ENCODE results near the gene NUAK2. TPM values are rescaled to one million over a fixed set of nuclear protein-coding genes. Genes with fewer than 3 reads are reported as not detected.

NUAK2 gene
- total RNA-seq, 4 donors from 2014 or later: 16.2 to 41.2 (median 30.2) TPM

GRCh38 chr1:205268846-205269680, 52.5 kb downstream of the NUAK2 start:
- Histone ChIP-seq H3K4me1 (peaks cover 40% of the 10 kb centered on the region), H3K27ac (no peak overlapping the region), H3K9me3 (no peaks in the 10 kb centered on the region), H3K4me3 (no peak overlapping the region), H3K27me3 (no peaks in the 10 kb centered on the region), H3K36me3 (peaks cover 18% of the 10 kb centered on the region)
- DNase-seq (ENCODE audit: low spot score in 2 of 2): no peak
- WGBS: 95% methylated on average over 28 of the region's 48 CpGs
- no peak for TF ChIP-seq POLR2AphosphoS5 (IDR thresholded peaks at IDR 0.05)
- no peak for TF ChIP-seq EP300 (IDR thresholded peaks at IDR 0.05)
- TF ChIP-seq POLR2A (IDR thresholded peaks at IDR 0.05): no peak
- TF ChIP-seq, protein P1, sequence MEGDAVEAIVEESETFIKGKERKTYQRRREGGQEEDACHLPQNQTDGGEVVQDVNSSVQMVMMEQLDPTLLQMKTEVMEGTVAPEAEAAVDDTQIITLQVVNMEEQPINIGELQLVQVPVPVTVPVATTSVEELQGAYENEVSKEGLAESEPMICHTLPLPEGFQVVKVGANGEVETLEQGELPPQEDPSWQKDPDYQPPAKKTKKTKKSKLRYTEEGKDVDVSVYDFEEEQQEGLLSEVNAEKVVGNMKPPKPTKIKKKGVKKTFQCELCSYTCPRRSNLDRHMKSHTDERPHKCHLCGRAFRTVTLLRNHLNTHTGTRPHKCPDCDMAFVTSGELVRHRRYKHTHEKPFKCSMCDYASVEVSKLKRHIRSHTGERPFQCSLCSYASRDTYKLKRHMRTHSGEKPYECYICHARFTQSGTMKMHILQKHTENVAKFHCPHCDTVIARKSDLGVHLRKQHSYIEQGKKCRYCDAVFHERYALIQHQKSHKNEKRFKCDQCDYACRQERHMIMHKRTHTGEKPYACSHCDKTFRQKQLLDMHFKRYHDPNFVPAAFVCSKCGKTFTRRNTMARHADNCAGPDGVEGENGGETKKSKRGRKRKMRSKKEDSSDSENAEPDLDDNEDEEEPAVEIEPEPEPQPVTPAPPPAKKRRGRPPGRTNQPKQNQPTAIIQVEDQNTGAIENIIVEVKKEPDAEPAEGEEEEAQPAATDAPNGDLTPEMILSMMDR (IDR thresholded peaks at IDR 0.05): no peak

DNA sequence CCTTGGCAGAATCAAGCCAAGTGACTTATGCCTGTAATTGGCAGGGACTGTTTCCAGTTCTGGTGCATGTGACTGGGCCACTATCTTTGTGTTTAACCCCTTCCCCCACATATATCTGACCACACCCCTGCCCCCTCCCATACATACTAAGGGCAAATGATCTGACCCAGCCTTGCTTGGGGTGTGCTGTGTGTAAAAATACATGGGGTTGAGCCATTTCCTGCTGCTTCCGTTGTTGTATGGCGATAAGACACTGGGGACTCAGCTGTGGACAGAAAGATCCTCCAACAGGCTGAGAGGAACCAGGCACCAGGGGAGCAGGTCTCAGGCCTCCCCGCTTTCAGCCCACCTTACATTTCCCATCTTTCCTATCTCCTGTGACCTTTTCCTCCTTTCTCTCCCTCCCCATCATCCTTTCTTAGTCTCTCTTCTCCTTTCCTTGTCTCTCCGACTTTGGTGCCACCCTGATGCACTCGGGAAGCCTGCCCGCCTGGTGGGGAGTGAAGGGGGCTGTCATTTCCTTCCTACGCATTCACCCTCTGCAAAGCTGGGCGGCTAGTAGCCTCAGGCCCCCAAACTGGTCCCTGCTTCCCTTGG, 54.1 kb downstream of the NUAK2 start:
- Histone ChIP-seq H3K36me3 (peaks cover 17% of the 10 kb centered on the region), H3K27me3 (no peaks in the 10 kb centered on the region), H3K4me1 (peaks cover 35% of the 10 kb centered on the region), H3K4me3 (no peak overlapping the region), H3K9me3 (no peaks in the 10 kb centered on the region), H3K27ac (no peak overlapping the region)
- DNase-seq (ENCODE audit: low spot score in 2 of 2): no peak
- WGBS: 75% methylated on average over 8 of the region's 8 CpGs
- TF ChIP-seq POLR2AphosphoS5 (IDR thresholded peaks at IDR 0.05) (no peak), POLR2A (IDR thresholded peaks at IDR 0.05) (no peak), EP300 (IDR thresholded peaks at IDR 0.05) (no peak)
- TF ChIP-seq, protein P1 (IDR thresholded peaks at IDR 0.05): no peak

DNA sequence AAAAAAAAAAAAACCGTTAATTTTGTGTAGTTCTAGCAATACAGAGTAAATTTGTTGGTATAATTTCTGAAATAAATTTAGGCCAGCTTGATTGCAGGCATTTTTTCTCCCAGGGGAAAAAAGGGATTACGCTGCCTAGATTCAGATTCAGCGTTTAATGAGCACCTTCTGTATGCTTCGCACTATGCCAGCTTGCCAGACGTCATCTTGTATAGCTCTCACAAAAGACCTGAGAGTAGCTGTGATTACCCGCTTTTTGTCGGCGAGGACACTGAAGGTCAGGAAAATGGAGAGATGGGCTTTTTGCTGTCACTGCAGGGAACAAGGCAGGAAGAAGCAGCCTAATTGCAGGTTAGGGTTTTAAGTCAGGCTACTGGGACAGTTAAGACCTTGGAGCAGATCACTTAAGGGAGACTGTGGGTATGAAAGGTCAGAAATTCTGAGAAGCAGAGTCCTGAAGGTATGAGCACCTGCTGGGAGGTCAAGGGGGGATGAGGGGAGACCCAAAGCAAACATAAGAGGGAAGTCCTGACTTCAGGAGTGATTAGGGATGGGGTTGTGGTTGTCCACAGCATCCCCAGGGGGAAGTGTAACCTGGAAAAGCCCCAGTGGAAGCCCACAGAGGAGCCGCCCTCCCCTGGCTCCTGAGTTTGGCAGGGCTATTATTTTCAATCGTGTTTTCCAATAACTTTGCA, 54.8 kb downstream of the NUAK2 start:
- Histone ChIP-seq H3K36me3 (peaks cover 10% of the 10 kb centered on the region), H3K27ac (no peak overlapping the region), H3K9me3 (no peaks in the 10 kb centered on the region), H3K4me3 (no peak overlapping the region), H3K27me3 (no peaks in the 10 kb centered on the region), H3K4me1 (peaks cover 39% of the 10 kb centered on the region)
- WGBS: 55% methylated on average over 10 of the region's 10 CpGs
- TF ChIP-seq EP300 (IDR thresholded peaks at IDR 0.05) (no peak), POLR2A (IDR thresholded peaks at IDR 0.05) (no peak), POLR2AphosphoS5 (IDR thresholded peaks at IDR 0.05) (no peak)
- TF ChIP-seq, protein P1 (IDR thresholded peaks at IDR 0.05): no peak
- DNase-seq (ENCODE audit: low spot score in 2 of 2): no peak

GRCh38 chr1:205263580-205264190, 57.9 kb downstream of the NUAK2 start:
- no peaks in the 10 kb centered on the region for H3K9me3 ChIP-seq
- WGBS: 66% methylated on average over 2 of the region's 2 CpGs
- no peak for DNase-seq (ENCODE audit: low spot score in 2 of 2)
- TF ChIP-seq EP300 (IDR thresholded peaks at IDR 0.05): no peak
- TF ChIP-seq POLR2A (IDR thresholded peaks at IDR 0.05): no peak
- no peak for TF ChIP-seq POLR2AphosphoS5 (IDR thresholded peaks at IDR 0.05)
- TF ChIP-seq, protein P1 (IDR thresholded peaks at IDR 0.05): no peak
- H3K4me3 ChIP-seq: no peak overlapping the region
- H3K27me3 ChIP-seq: no peaks in the 10 kb centered on the region
- no peaks in the 10 kb centered on the region for H3K36me3 ChIP-seq
- H3K4me1 ChIP-seq: peaks cover 39% of the 10 kb centered on the region
- H3K27ac ChIP-seq: no peak overlapping the region

Measured in suprapubic skin (tissue), 4 donors.